Activated CD4-positive, alpha-beta T cell treated with anti-CD3 and anti-CD28 coated beads for 36 hours (primary cell): Measurements from ENCODE around the gene SNAPC2. TPM values are rescaled to one million over a fixed set of nuclear protein-coding genes. Genes with fewer than 3 reads are reported as not detected.
A peak's percentile ranks its signal among the peaks of the same experiment; 100 is the strongest.
"Not testable (repeated sequence)": the region's sequence is repeated elsewhere in the genome, so short reads cannot be mapped to it uniquely, and the experiment has no call there.

ENCODE experiments used
- ATAC-seq: fragments of 200-7000 bp; cut with Tn5 transposase; one replicate; pipeline ENCODE4 v1.10.0; 2021; ENCODE audit warnings: mild to moderate bottlenecking, moderate library complexity
- CTCF ChIA-PET: fragments of 350-600 bp; sonication (Branson Sonifier 250); formaldehyde crosslinking; loops from one replicate; lab custom pipeline; 2021; ENCODE audit warnings: antibody characterized with exemption; lab: Charles Lee
- POLR2A ChIA-PET: fragments of 350-600 bp; sonication (Branson Sonifier 250); formaldehyde crosslinking; loops from one replicate; lab custom pipeline; 2021; ENCODE audit warnings: antibody characterized with exemption, inconsistent platforms; lab: Charles Lee
- DNase-seq: peaks from one replicate; pipeline ENCODE4 v3.0.0-alpha.2; 2020
- H3K27ac Mint-ChIP-seq: one replicate; pipeline ENCODE4 v1.8.0; 2021; ENCODE audit warnings: mixed read lengths
- H3K27me3 Mint-ChIP-seq: one replicate; pipeline ENCODE4 v1.8.0; 2021; ENCODE audit warnings: mixed read lengths
- H3K36me3 Mint-ChIP-seq: one replicate; pipeline ENCODE4 v1.8.0; 2021; ENCODE audit warnings: low read depth, mixed read lengths
- H3K4me1 Mint-ChIP-seq: one replicate; pipeline ENCODE4 v1.8.0; 2021; ENCODE audit warnings: mixed read lengths
- H3K4me3 Mint-ChIP-seq: one replicate; pipeline ENCODE4 v1.8.0; 2021; ENCODE audit warnings: mild to moderate bottlenecking, moderate library complexity, mixed read lengths
- H3K9me3 Mint-ChIP-seq: one replicate; pipeline ENCODE4 v1.8.0; 2021; ENCODE audit warnings: low read depth, mixed read lengths
- intact Hi-C, 2 experiments: fragments of 100-400 bp; cut with DNase I in 1 of 2; cut with micrococcal nuclease in 1 of 2; formaldehyde crosslinking; loops; one replicate each; pipeline versions ENCODE4 v1.14.2 to v1.15.1; 2022 to 2024; cut with DNase I, micrococcal nuclease
- total RNA-seq, 2 experiments: library from RNA; stranded (reverse); gene quantifications; one replicate each; pipeline ENCODE4 v1.2.3, GENCODE V29; 2021

The SNAPC2 gene
- total RNA-seq, 2 experiments from 2014 or later = 14.6 to 16.2 TPM

DNA sequence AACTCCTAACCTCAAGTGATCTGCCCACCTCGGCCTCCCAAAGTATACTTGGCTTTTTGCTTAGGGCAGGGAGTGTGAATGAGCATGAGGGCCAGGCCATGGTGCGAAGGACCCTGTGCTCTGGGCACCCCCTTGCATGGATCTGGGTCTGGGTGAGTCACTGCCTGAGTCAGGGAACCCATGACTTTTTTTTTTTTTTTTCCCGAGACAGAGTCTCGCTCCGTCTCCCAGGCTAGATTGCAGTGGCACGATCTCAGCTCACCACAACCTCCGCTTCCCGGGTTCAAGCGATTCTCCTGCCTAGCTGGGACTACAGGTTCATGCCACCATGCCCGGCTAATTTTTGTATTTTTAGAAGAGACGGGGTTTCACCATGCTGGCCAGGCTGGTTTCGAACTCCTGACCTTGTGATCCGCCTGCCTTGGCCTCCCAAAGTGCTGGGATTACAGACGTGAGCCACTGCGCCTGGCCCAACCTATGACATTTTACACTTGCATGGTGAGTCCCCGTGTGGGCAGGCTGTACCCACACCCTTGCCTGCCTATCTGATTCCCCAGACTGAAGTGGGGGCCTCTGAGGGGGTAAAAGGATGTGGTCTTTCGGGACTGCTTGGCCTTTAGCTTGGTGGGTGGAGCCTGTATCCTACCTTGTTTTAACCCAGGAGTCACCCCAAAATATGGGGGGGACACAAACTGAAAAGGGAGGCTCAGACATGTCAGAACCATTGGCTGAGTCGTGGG, 26.6 kb upstream of the SNAPC2 start:
- not testable (repeated sequence) for H3K9me3 Mint-ChIP-seq

DNA sequence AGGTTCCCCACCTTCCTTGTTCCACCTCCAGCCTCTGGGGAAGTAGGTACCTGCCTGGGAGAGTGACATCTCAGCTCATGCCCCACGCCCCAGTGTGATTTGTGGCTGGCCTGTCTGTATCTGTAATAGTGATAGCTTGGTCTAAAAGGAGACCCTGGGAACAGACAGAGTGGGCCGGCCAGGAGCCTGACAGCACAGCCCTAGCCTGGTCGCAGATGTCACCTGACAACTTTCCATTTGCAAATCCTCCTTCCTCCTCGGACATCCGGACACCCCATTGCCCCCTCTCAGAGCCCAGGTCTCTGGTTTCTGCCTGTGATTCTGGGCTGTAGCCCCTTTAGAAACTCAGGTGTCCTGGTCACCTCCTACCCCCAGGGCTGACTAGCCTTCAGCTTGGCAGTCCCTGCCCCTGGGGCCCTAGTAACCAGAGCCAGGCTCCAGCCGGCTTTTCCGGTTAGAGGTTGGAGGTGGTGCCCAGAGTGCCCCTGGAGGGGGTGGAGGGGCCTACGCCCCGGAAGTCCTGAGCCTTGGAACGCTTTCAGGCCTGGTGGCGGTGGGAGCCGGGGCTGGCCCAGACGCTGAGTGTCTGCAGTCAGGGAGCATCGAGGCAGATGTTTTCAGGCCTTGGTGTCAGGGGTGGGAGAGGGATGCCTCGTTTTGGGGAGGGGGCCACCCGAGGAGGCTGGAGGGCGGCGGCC, 25.4 kb upstream of the SNAPC2 start:
- ChIA-PET POLR2A (no interaction called here), CTCF (interaction anchor here (0.6 kb wide), 1 partner anchor 218 kb away, joined by 3 read pairs; no protein-coding TSS in a partner anchor)

More for the DNA sequence above, 26.6 kb upstream of the SNAPC2 start:
- H3K4me1 Mint-ChIP-seq, POLR2A ChIA-PET, intact Hi-C loops, DNase-seq, ATAC-seq, H3K27ac Mint-ChIP-seq, H3K4me3 Mint-ChIP-seq, H3K27me3 Mint-ChIP-seq, H3K36me3 Mint-ChIP-seq: not testable (repeated sequence)
- CTCF ChIA-PET = interaction anchor here (1.3 kb wide), 1 partner anchor 40 kb away, joined by 3 read pairs; no protein-coding TSS in a partner anchor

DNA sequence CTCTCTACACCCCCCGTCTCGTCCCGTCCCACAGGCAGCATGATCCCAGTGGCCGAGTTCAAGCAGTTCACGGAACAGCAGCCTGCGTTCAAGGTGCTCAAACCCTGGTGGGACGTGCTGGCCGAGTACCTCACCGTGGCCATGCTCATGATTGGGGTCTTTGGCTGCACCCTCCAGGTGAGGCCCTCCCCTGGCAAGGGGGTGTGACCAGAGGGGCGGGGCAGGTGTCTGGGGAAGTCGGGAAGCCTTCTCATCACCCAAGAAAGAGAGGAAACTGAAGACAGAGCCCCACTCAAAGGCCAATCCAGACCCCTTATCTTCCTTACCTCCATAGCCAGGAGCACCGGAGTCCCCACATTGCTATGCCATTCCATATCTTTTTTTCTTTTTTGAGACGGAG, 24.6 kb upstream of the SNAPC2 start:
- ChIA-PET CTCF (no interaction called here), POLR2A (no interaction called here)
- Mint-ChIP-seq H3K36me3 (no peaks in the 10 kb centered on the region), H3K27ac (no peak overlapping the region), H3K9me3 (no peaks in the 10 kb centered on the region), H3K27me3 (peaks cover 5% of the 10 kb centered on the region), H3K4me1 (no peaks in the 10 kb centered on the region), H3K4me3 (no peak overlapping the region)
- intact Hi-C loops = no loop called here
- DNase-seq (no peak), ATAC-seq (no peak)

More for the DNA sequence above, 25.4 kb upstream of the SNAPC2 start:
- no peaks in the 10 kb centered on the region for H3K36me3 Mint-ChIP-seq
- no peak overlapping the region for H3K27ac Mint-ChIP-seq
- no peak for DNase-seq
- peaks cover 5% of the 10 kb centered on the region for H3K27me3 Mint-ChIP-seq
- no peaks in the 10 kb centered on the region for H3K9me3 Mint-ChIP-seq
- intact Hi-C loops = no loop called here
- no peaks in the 10 kb centered on the region for H3K4me1 Mint-ChIP-seq
- H3K4me3 Mint-ChIP-seq = no peak overlapping the region
- ATAC-seq = no peak

DNA sequence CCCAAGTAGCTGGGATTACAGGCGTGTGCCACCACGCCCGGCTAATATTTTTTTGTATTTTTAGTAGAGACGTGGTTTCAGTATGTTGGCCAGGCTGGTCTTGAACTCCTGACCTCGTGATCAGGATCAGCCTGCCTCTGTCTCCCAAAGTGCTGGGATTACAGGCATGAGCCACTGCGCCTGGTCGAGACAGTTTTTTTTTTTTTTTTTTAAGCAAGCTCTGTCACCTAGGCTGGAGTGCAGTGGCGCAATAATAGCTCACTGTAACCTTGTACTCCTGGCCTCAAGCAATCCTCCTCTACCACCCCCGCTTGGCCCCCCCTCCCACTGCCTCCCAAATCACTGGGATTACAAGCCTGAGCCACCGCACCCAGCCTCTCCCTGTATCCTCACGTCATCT, 22.8 kb upstream of the SNAPC2 start:
- ChIA-PET POLR2A (no interaction called here), CTCF (interaction anchor here (0.6 to 1.2 kb wide), 3 partner anchors 45 to 478 kb away, joined by 3 to 5 read pairs (median 3); no protein-coding TSS in a partner anchor)
- Mint-ChIP-seq H3K4me1 (no peaks in the 10 kb centered on the region), H3K4me3 (no peak overlapping the region), H3K27me3 (peaks cover 3% of the 10 kb centered on the region), H3K36me3 (no peaks in the 10 kb centered on the region), H3K27ac (no peak overlapping the region), H3K9me3 (no peaks in the 10 kb centered on the region)
- ATAC-seq (no peak), DNase-seq (no peak)
- intact Hi-C loops = no loop called here

DNA sequence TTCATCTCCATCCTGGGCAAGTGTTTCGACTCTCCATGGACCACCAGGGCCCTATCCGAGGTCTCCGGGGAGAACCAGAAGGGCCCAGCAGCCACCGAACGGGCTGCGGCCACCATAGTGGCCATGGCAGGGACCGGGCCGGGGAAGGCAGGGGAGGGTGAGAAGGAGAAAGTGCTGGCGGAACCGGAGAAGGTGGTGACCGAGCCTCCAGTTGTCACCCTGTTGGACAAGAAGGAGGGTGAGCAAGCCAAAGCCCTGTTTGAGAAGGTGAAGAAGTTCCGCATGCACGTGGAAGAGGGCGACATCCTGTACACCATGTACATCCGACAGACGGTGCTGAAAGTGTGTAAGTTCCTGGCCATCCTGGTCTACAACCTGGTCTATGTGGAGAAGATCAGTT, 21.2 kb upstream of the SNAPC2 start:
- DNase-seq = no peak
- peaks cover 4% of the 10 kb centered on the region for H3K4me1 Mint-ChIP-seq
- POLR2A ChIA-PET = no interaction called here

DNA sequence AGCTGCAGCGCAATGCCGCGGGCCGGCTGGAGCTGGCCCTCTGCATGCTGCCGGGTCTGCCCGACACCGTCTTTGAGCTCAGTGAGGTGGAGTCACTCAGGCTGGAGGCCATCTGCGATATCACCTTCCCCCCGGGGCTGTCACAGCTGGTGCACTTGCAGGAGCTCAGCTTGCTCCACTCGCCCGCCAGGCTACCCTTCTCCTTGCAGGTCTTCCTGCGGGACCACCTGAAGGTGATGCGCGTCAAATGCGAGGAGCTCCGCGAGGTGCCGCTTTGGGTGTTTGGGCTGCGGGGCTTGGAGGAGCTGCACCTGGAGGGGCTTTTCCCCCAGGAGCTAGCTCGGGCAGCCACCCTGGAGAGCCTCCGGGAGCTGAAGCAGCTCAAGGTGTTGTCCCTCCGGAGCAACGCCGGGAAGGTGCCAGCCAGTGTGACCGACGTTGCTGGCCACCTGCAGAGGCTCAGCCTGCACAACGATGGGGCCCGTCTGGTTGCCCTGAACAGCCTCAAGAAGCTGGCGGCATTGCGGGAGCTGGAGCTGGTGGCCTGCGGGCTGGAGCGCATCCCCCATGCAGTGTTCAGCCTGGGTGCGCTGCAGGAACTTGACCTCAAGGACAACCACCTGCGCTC, 20.3 kb upstream of the SNAPC2 start:
- DNase-seq (no peak), ATAC-seq (no peak)
- Mint-ChIP-seq H3K9me3 (no peaks in the 10 kb centered on the region), H3K4me1 (peaks cover 9% of the 10 kb centered on the region), H3K27ac (no peak overlapping the region), H3K4me3 (no peak overlapping the region), H3K36me3 (peaks cover 3% of the 10 kb centered on the region), H3K27me3 (peaks cover 2% of the 10 kb centered on the region)
- intact Hi-C loops = loop anchor here in 1 of 2 experiments (5.0 kb wide), 1 partner anchor 932 kb away; the partner anchor contains the start of genes MBD3L1 and ZNF558
- ChIA-PET POLR2A (interaction anchor here (1.5 kb wide), 1 partner anchor 44 kb away, joined by 4 read pairs; the partner anchor contains the start of gene TIMM44), CTCF (no interaction called here)

More for the DNA sequence above, 21.2 kb upstream of the SNAPC2 start:
- Mint-ChIP-seq H3K4me3 (no peak overlapping the region), H3K9me3 (no peaks in the 10 kb centered on the region), H3K27ac (no peak overlapping the region), H3K27me3 (peaks cover 3% of the 10 kb centered on the region), H3K36me3 (peaks cover 2% of the 10 kb centered on the region)
- CTCF ChIA-PET = interaction anchor here (0.8 kb wide), 1 partner anchor 224 kb away, joined by 3 read pairs; no protein-coding TSS in a partner anchor
- ATAC-seq = no peak
- intact Hi-C loops = no loop called here

DNA sequence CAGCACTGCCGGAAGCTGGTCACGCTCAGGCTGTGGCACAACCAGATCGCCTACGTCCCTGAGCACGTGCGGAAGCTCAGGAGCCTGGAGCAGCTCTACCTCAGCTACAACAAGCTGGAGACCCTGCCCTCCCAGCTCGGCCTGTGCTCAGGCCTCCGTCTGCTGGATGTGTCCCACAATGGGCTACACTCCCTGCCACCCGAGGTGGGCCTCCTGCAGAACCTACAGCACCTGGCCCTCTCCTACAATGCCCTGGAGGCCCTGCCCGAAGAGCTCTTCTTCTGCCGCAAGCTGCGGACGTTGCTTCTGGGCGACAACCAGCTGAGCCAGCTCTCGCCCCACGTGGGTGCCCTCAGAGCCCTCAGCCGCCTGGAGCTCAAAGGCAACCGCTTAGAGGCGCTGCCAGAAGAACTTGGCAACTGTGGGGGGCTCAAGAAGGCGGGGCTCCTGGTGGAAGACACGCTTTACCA, 19.7 kb upstream of the SNAPC2 start:
- ChIA-PET POLR2A (interaction anchor here (1.5 kb wide), 1 partner anchor 44 kb away, joined by 4 read pairs; the partner anchor contains the start of gene TIMM44), CTCF (interaction anchor here (1.2 kb wide), 1 partner anchor 32 kb away, joined by 7 read pairs; no protein-coding TSS in a partner anchor)
- no peak overlapping the region for H3K4me3 Mint-ChIP-seq
- H3K9me3 Mint-ChIP-seq = no peaks in the 10 kb centered on the region
- H3K27me3 Mint-ChIP-seq = peaks cover 2% of the 10 kb centered on the region
- DNase-seq = no peak
- H3K27ac Mint-ChIP-seq = no peak overlapping the region
- intact Hi-C loops = loop anchor here in 1 of 2 experiments (5.0 kb wide), 1 partner anchor 932 kb away; the partner anchor contains the start of genes MBD3L1 and ZNF558
- H3K36me3 Mint-ChIP-seq = peaks cover 7% of the 10 kb centered on the region
- peaks cover 13% of the 10 kb centered on the region for H3K4me1 Mint-ChIP-seq
- ATAC-seq = no peak

DNA sequence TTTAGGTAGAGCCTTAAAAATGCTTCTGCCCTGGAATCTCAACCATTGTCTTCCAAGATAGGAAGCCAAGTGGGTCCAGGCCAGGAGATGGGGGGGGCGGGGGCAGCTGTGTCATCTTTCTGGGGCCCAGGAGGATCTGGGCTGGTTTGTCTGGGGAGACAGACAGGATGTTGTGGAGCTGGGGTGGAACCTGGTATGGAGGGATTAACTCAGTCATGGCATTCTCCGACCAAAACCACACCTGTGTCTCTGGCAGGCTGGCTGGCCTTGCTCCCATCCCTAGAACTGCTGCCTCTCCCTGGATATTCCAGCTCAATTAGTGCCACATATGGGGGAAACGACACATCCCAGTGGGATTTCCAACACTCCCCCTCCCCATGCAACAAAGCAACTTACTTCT, 19.2 kb upstream of the SNAPC2 start:
- intact Hi-C loops = loop anchor here in 1 of 2 experiments (5.0 kb wide), 1 partner anchor 931 kb away; the partner anchor contains the start of genes MBD3L1 and ZNF558
- peaks cover 2% of the 10 kb centered on the region for H3K27me3 Mint-ChIP-seq
- H3K9me3 Mint-ChIP-seq = no peaks in the 10 kb centered on the region
- no peak overlapping the region for H3K4me3 Mint-ChIP-seq
- H3K36me3 Mint-ChIP-seq = peaks cover 12% of the 10 kb centered on the region
- no peak for DNase-seq
- ChIA-PET CTCF (interaction anchor here (0.6 to 1.5 kb wide), 4 partner anchors 12 to 412 kb away, joined by 3 to 7 read pairs (median 3); partner anchors contain the start of gene PEX11G), POLR2A (interaction anchor here (1.5 kb wide), 1 partner anchor 43 kb away, joined by 4 read pairs; the partner anchor contains the start of gene TIMM44)
- no peak overlapping the region for H3K27ac Mint-ChIP-seq
- peaks cover 18% of the 10 kb centered on the region for H3K4me1 Mint-ChIP-seq
- no peak for ATAC-seq

DNA sequence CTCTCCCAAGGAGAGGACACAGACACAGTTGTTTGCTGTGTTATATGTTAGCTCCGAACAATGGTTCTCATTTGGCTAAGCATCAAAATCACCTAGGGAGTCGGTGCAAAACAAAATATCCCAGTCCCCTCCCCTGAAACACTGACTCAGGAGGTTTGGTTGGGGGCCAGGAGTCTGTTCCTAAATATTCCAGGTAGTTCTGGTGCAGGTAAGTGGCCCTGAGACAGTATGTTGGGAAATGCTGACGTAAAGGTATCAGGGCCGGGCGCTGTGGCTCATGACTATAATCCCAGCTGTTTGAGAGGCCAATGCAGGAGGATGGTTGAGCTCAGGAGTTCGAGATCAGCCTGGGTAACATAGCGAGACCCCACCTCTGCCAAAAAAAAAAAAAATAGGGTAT, 18.8 kb upstream of the SNAPC2 start:
- Mint-ChIP-seq H3K27ac (no peak overlapping the region), H3K4me3 (no peak overlapping the region), H3K4me1 (peaks cover 22% of the 10 kb centered on the region), H3K36me3 (peaks cover 15% of the 10 kb centered on the region), H3K9me3 (no peaks in the 10 kb centered on the region), H3K27me3 (peaks cover 2% of the 10 kb centered on the region)
- DNase-seq = no peak
- CTCF ChIA-PET = interaction anchor here (0.6 to 1.5 kb wide), 5 partner anchors 11 to 413 kb away, joined by 3 to 7 read pairs (median 3); partner anchors contain the start of gene PEX11G
- intact Hi-C loops = loop anchor here in 1 of 2 experiments (5.0 kb wide), 1 partner anchor 931 kb away; the partner anchor contains the start of genes MBD3L1 and ZNF558
- POLR2A ChIA-PET = interaction anchor here (1.5 kb wide), 1 partner anchor 43 kb away, joined by 4 read pairs; the partner anchor contains the start of gene TIMM44
- no peak for ATAC-seq

DNA sequence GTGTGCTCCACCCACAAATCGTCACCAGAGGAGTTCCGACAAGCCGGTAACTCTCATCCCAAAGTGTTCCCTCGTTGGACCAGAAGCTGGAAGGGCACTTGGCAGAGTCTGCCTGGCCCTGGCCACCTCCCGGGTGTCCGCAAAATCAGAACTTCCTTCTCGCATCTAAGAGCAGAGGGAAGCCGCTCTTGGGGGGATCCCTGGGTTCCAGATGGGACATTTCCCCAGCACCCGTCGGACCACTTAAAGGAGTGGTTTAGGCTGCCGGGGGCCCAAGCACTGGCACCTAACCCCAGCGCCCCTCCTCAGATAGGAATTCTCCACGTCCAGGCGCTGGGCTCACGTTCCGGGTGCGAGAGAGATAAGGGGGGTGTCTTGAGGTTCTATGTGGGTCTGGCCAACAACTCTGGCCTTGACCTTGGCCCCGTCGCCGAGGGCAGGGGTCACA, 17.3 kb upstream of the SNAPC2 start:
- Mint-ChIP-seq H3K4me1 (peaks cover 22% of the 10 kb centered on the region), H3K27ac (peak overlapping the region; percentile 75), H3K27me3 (no peaks in the 10 kb centered on the region), H3K36me3 (peaks cover 18% of the 10 kb centered on the region), H3K4me3 (peak overlapping the region; percentile 85), H3K9me3 (no peaks in the 10 kb centered on the region)
- CTCF ChIA-PET = interaction anchor here (1.0 to 2.4 kb wide), 5 partner anchors 13 to 334 kb away, joined by 4 to 16 read pairs (median 6); partner anchors contain the start of genes SNAPC2 and TIMM44
- intact Hi-C loops = loop anchor here (1.0 to 5.0 kb wide), 13 partner anchors 17 to 929 kb away; partner anchors contain the start of genes SNAPC2 (in 2 of the 2), TIMM44 (in 2 of the 2), ELAVL1 (in 1 of the 2) and MBD3L1 (in 1 of the 2)
- DNase-seq (no peak), ATAC-seq (no peak)
- POLR2A ChIA-PET = interaction anchor here (0.6 to 1.6 kb wide), 4 partner anchors 13 to 611 kb away, joined by 3 to 4 read pairs (median 3); partner anchors contain the start of genes TIMM44 and ZNF414
